GM12872 (cell line): ENCODE data around the gene SPATA3.

ENCODE experiments used
- CTCF ChIP-seq: IDR thresholded peaks from 3 replicates; pipeline ENCODE4 v1.5.1; 2011; ENCODE audit warnings: low read depth, mild to moderate bottlenecking, low read length, moderate library complexity; ENCODE audit not compliant: insufficient read depth

The SPATA3 gene

GRCh38 chr2:230958820-230959756 lies 36.8 kb upstream of the SPATA3 start:
- no peak for TF ChIP-seq CTCF

DNA sequence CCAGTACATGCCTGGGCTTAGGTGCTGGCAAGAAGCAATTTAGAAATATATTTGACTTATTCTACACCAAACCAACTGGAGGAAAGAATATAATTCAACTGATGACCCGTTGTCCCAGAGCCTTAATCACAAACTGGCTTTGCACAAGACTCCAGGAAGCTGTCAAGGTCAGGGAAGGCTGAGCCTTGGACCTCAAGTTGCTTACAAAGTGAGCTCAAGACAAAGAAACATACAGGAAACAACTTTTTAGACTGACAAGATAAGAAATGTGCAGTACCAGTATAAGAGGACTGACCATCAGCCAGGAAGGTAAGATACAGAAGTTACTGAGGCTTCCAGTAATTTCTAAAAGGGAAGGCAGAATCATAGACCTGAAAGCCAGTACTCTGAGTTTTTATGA lies 35.9 kb upstream of the SPATA3 start:
- no peak for TF ChIP-seq CTCF

DNA sequence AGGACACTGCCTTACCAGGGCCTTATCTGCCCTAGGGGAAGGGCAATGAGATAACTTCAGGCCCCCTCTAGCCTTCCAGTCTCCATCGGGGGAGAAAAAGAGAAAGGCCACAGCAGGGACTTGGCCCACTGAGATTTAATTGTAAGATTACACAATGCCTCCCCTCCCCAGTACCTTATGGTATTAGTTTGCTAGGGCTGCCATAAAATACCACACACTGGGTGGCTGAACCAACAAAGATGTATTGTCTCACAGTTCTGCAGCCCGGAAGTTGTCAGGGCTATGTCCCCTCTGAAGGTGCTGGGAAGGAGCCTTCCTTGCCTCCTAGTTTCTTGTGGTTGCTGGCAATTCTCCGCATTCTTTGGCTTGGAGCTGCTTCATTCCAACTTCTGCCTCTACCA lies 34.8 kb upstream of the SPATA3 start:
- TF ChIP-seq CTCF: no peak

GRCh38 chr2:230964136-230964730 lies 31.7 kb upstream of the SPATA3 start:
- no peak for TF ChIP-seq CTCF

DNA sequence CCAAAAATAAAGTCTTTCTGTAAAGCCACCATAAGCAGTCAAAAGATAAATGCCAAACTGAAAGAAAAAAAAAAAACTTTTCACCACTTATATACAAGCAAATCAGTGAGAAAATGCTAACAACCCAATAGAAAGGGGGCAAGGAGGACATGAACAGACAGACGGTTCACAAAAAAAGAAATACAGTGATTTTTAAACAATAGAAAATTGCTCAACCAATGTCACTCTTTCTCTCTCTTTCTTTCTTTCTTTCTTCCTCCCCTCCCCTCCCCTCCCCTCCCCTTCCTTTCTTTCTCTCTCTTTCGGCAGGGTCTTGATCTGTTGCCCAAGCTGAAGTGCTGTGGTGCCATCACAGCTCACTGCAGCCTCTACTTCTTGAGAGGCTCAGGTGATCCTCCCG lies 28.8 kb upstream of the SPATA3 start:
- TF ChIP-seq CTCF: no peak

- no peak for TF ChIP-seq CTCF
Observed at GRCh38 chr2:230968921-230969658, 26.8 kb upstream of the SPATA3 start.

GRCh38 chr2:230969659-230970015 lies 26.3 kb upstream of the SPATA3 start:
- TF ChIP-seq CTCF: no peak
